Spleen (tissue), 3 donors: ENCODE data around the gene ARFGAP1.

ENCODE experiments used
- POLR2A ChIP-seq, 3 donors: fragments of 450-650 bp; IDR thresholded peaks; one replicate each; pipeline ENCODE4 v1.5.1; 2017; ENCODE audit warnings: antibody characterized with exemption in 3 of 3, mild to moderate bottlenecking in 1 of 3
- POLR2AphosphoS5 ChIP-seq, 3 donors: sonication (generic); formaldehyde crosslinking; IDR thresholded peaks; one replicate each; pipeline ENCODE4 v1.5.1; 2017; ENCODE audit warnings: antibody characterized with exemption in 3 of 3

- peak; percentile 8 to 70 (median 31) for TF ChIP-seq POLR2AphosphoS5 (IDR thresholded peaks at IDR 0.05)
- no peak for TF ChIP-seq POLR2A (IDR thresholded peaks at IDR 0.05)
These were observed 15.3 kb downstream of the ARFGAP1 start for GRCh38 chr20:63287697-63288580.
